Right ventricle myocardium superior (tissue), 1 donor: Measurements from ENCODE around the gene HHAT. TPM values are rescaled to one million over a fixed set of nuclear protein-coding genes. Genes with fewer than 3 reads are reported as not detected.

Source experiments
- ATAC-seq: fragments of 200-7000 bp; cut with Tn5 transposase; one replicate; pipeline ENCODE4 v1.9.1; 2020; ENCODE audit warnings: mild to moderate bottlenecking; ENCODE audit not compliant: poor library complexity
- DNase-seq: peaks from one replicate; pipeline ENCODE4 v3.0.0-alpha.2; 2020
- intact Hi-C: fragments of 100-400 bp; cut with DNase I; formaldehyde crosslinking; loops from one replicate; pipeline ENCODE4 v1.11.2; 2022
- total RNA-seq: library from RNA; stranded (reverse); fragmentation: NEBNext Ultra II Directional; extraction: Animal tissue kit (Norgen Biotek cat#: 25700); gene quantifications from one replicate; pipeline ENCODE4 v1.2.1, GENCODE V29; 2021
- donor health status: DM: no; HTN: yes; CAD: no; lungs with severe emphysema.

Gene HHAT
- total RNA-seq, 1 donor from 2014 or later = 1.5 TPM

DNA sequence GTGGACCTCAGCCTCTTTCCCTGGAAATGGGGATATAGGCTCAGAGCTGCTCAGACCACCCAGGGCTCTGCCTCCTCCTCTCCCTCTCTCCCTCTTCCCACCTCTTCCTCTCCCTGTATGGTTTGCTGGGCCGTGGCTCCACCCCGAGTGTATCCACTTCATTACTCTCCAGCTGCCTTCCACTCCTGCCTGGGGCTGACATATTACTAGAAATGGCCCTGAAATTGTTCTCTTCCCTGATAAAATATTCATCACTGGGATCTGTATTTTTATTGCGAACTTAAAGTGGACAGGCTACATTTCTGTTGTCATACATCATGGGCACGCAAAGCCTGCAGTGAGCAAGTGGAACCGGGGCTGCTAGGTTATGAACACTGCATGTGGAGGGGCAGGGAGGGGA is 225.0 kb downstream of the HHAT start:
- intact Hi-C loops = no loop called here
- ATAC-seq (no peak), DNase-seq (no peak)

GRCh38 chr1:210554382-210554781 is 225.7 kb downstream of the HHAT start:
- DNase-seq (no peak), ATAC-seq (no peak)
- intact Hi-C loops = no loop called here

DNA sequence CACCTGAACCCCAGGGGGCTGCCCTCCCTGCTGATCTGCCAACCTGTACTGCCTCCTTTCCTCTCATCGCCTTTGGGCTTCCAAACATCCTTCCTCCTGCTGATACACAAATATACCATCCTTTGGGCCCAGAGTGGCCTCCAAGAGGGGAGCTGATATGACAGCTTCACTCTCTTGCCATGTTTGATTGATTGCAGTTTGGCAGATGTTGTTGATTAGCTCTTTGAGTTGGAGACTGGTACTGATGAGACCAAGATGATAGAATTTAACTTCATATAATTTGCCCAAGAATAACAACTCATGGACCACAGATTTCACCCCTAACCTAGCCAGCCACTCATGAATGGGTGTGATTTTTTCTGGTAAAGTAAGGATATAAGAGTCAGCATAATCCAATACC is 227.8 kb downstream of the HHAT start:
- no peak for DNase-seq
- intact Hi-C loops = no loop called here
- ATAC-seq = no peak

GRCh38 chr1:210557426-210558077 is 228.8 kb downstream of the HHAT start:
- ATAC-seq = no peak
- intact Hi-C loops = no loop called here
- DNase-seq = no peak

DNA sequence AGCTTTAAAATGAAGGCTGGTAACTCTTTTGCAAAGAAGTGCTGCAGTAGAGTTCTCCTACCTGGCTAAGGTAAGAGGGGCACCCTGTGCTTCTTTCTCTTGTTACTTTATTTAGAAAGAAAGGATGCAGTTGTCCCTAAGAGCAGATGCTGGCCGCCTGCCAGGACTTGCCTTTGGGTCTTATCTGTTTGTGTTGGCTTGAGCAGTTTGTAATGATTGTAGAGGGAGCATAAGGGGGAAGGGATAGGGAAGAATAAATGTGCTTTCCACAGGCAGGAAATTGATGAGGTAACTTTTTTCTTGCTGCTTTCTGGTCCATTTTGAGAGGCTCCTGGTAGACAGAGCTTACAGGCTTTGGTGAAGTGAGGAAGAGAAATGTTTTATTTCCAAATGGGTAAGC is 229.6 kb downstream of the HHAT start:
- DNase-seq = peak; percentile 82
- ATAC-seq = peak; percentile 49
- intact Hi-C loops = no loop called here

DNA sequence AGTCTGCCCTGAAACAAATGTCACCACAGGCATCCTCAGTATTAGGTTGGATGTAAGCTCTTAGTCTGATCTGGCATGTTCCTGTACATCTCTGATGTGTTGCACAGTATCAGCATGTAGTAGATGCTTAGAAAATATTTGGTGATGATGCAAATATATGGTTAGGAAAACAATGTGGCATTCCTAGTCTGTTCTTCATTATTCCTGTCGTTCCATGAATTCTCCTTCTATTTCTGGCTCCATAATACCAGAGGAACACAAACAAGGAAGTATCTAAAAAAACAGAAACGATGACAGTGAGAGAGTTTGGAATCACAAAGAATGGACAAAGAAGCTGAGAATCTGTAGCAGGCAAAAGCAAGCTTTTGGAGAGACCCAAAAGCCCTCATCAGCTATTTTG is 236.6 kb downstream of the HHAT start:
- ATAC-seq (no peak), DNase-seq (no peak)
- intact Hi-C loops = no loop called here

DNA sequence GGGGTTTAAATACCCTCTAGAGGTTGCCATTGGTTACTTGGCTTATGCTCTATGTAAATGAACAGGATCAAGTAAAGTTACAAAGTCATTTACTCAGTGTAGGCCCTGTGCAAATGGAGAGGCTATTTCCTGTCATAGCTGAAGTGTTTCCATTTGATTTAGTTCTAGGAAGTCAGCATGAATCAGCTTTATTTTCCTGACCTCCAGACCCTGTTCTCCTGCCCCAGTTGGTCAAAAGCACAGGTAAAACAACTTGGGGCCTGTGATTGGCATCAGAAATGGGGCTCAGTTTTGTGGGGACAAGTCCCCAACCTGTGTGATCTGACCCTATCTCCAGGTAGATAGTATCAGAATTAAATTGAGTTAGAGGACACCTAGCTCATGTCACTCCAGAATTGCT is 239.9 kb downstream of the HHAT start:
- ATAC-seq (no peak), DNase-seq (no peak)
- intact Hi-C loops = no loop called here

DNA sequence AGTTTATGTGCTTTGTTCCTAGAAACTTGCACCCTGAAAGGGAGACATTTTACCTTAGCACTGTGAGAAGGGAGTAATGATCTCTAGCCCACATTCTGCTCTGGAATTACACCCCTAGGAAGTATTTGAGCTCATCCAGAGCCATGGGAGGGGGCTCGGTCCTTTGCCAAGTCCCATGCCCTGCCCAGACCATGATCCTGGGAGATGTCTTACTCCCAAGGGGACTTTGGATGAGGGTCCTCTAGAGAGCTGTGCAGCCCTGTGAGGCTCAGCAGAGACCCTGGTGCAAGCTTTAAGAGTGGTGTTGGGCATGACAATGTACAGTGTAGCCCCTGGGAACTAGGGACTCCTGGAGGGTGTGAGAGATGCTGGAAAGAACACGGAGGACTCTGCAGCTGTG is 241.4 kb downstream of the HHAT start:
- DNase-seq = no peak
- intact Hi-C loops = no loop called here
- ATAC-seq = no peak

GRCh38 chr1:210571356-210572284 is 242.9 kb downstream of the HHAT start:
- DNase-seq (no peak), ATAC-seq (no peak)
- intact Hi-C loops = no loop called here

GRCh38 chr1:210573141-210573540 is 244.4 kb downstream of the HHAT start:
- DNase-seq = no peak
- no peak for ATAC-seq
- intact Hi-C loops = no loop called here

DNA sequence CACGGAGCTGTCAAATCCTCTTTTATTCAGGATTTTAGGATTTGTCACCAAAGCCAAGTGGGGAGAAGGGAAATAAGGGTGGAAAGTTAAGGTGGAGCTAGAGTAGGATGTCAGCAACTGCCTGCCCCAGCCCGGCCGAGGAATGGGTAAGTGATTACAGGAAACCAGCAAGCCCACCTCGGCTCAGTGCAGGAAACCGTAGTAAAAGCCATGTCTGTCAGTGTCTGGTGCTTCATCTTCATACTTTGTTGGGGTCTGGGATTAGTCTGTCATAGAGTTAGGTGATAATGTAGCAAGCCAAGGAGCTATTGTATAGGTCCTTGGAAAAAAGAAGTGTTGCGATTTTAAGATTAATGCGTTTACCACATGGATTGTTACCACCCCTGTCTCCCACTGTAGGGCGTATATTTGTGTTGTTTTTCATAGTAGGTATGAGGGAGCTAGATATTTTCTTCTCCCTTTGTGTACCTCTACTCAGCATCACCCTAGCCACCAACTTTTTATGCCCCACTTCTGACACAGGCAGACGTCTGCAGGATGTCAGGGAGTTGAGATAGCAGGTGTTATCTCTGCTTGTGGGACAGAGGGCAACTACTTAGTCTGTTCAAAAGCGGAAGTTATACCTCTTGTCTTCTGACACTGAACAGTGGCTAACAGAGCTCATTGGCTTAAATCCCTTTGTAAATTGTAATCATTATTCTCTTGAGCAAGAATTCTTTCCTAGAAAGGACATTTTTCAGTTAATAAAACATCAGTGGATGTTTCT is 253.7 kb downstream of the HHAT start:
- ATAC-seq (no peak), DNase-seq (no peak)
- intact Hi-C loops = loop anchor here (5.0 to 10.0 kb wide), 2 partner anchors 128 to 555 kb away; no protein-coding TSS in a partner anchor

GRCh38 chr1:210584439-210585113 is 255.9 kb downstream of the HHAT start:
- DNase-seq (peak; percentile 82), ATAC-seq (peak; percentile 85)
- intact Hi-C loops = loop anchor here (5.0 to 10.0 kb wide), 2 partner anchors 130 to 553 kb away; no protein-coding TSS in a partner anchor

GRCh38 chr1:210586771-210587170 is 258.1 kb downstream of the HHAT start:
- intact Hi-C loops = loop anchor here (10.0 kb wide), 1 partner anchor 132 kb away; no protein-coding TSS in a partner anchor
- DNase-seq (no peak), ATAC-seq (no peak)

DNA sequence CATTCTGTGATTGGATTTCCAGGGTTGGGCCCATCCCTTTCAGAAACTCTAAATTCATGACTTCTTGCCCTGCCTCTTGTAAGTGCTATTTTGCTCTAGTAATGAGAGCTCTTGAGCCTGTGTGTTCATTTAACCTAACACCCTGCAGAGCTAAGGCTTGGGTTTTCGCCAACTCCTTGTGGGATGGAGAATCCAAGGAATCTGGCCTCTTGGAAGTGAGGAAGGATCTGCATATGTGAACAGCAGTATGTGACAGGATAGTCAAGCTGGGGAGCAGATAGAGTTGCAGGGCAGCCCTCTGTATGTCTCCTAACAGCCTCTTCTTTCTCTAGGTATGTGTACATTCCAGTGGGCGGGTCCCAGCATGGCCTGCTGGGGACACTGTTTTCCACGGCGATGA is 258.9 kb downstream of the HHAT start:
- DNase-seq = no peak
- no peak for ATAC-seq
- intact Hi-C loops = loop anchor here (10.0 kb wide), 1 partner anchor 133 kb away; no protein-coding TSS in a partner anchor

GRCh38 chr1:210588357-210588756 is 259.7 kb downstream of the HHAT start:
- intact Hi-C loops = loop anchor here (10.0 kb wide), 1 partner anchor 134 kb away; no protein-coding TSS in a partner anchor
- ATAC-seq (no peak), DNase-seq (no peak)

DNA sequence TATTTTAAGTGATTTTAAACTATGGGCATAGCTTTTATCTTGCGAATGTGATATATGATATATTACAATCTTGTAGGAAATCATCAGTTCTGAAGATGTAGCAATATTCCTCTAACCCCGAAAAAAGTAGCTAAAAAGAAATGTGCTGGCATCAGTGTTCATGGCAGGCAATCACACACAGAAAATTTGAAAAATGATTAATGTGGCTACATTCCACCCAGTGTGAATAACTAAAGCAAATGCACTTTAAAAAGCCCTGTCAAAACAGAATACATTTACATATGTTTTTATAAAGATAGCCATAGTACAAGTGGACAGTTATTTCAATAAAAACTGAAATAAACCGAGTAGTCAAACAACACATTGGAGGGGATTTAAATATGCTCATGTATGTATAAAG is 260.2 kb downstream of the HHAT start:
- no peak for ATAC-seq
- intact Hi-C loops = loop anchor here (10.0 kb wide), 1 partner anchor 134 kb away; no protein-coding TSS in a partner anchor
- DNase-seq = no peak

DNA sequence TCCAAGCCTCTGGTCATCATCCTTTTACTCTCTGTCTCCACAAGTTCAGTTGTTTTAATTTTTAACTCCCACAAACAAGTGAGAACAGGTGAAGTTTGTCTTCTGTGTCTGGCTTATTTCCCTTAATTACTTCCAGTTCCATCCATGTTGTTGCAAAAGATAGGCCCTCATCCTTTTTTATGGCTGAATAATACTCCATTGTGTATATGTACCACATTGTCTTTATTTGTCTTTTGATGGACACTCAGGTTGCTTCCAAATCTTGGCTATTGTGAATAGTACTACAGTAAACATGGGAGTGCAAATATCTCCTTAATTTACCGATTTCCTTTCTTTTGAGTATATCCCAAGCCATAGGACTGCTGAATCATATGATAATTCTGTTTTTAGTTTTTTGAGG is 262.5 kb downstream of the HHAT start:
- no peak for DNase-seq
- no peak for ATAC-seq
- intact Hi-C loops = no loop called here

- ATAC-seq (no peak), DNase-seq (no peak)
- intact Hi-C loops = no loop called here
Observed at GRCh38 chr1:210594605-210595004, 265.9 kb downstream of the HHAT start.

DNA sequence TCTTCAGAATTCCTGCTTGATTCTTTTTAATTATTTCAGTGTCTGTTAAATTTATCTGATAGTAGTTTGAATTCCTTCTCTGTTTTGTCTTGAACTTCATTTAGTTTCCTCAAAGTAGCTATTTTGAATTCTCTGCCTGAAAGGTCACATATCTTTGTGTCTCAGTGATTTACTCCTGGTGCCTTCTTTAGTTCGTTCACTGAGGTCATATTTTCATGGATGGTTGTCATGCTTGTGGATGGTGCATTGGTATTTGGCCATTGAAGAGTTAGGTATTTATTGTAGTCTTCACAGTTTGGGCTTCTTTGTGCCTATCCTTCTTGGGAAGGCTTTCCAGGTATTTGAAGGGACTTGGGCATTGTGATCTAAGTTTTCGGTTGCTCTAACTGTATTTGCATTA is 267.9 kb downstream of the HHAT start:
- ATAC-seq (no peak), DNase-seq (no peak)
- intact Hi-C loops = no loop called here
